ENCODE results near the gene CYBC1. TPM values are rescaled to one million over a fixed set of nuclear protein-coding genes. Genes with fewer than 3 reads are reported as not detected.

The CYBC1 gene
- total and polyA plus RNA-seq, 2 of the 4 experiments (the other 2 are of a cell fraction), result 75.1 to 76.7 TPM

- no peak overlapping the region for H3K23ac ChIP-seq (ENCODE audit: low read depth, low read length)
- H2BK20ac ChIP-seq (ENCODE audit: low read depth, low read length), result no peak overlapping the region
- no peak for ATAC-seq (ENCODE audit: low read depth)
- no peak overlapping the region for H3K14ac ChIP-seq (replicated peaks; ENCODE audit: low read depth, low read length)
- ChIA-PET CTCF (no interaction called here), POLR2A (ENCODE audit: unreplicated experiment) (no interaction called here)
- H3K4ac ChIP-seq (ENCODE audit: low read depth, low read length), result no peak overlapping the region
- no peak overlapping the region for H2BK5ac ChIP-seq (ENCODE audit: low read depth, low read length, poor library complexity, severe bottlenecking)
- no peak overlapping the region for H3K18ac ChIP-seq (ENCODE audit: low read depth, low read length)
- H3K79me1 ChIP-seq (ENCODE audit: low read depth in 1 of 2, low read length in 2 of 2), result no peaks in the 10 kb centered on the region
- H4K8ac ChIP-seq (ENCODE audit: low read depth in 2 of 2, low read length in 2 of 2), result no peak overlapping the region
- H3K9me1 ChIP-seq (ENCODE audit: insufficient read depth, low read length), result no peaks in the 10 kb centered on the region
- in situ Hi-C loops (cut with MboI; ENCODE audit: low sequenced_read_pairs), result no loop called here
- H2BK15ac ChIP-seq (ENCODE audit: low read depth, low read length), result no peak overlapping the region
- H2AK9ac ChIP-seq (replicated peaks; ENCODE audit: low read depth, low read length, poor library complexity), result no peak overlapping the region
- no peak overlapping the region for H3K56ac ChIP-seq (ENCODE audit: extremely low read depth, insufficient read depth, low read length)
- TF ChIP-seq POLR2A (IDR thresholded peaks at IDR 0.05; ENCODE audit: low read depth, low read length) (no peak), USF2 (IDR thresholded peaks at IDR 0.05; ENCODE audit: low read depth, low read length) (no peak), RAD21 (IDR thresholded peaks at IDR 0.05; ENCODE audit: low read length) (no peak), ELK1 (IDR thresholded peaks at IDR 0.05; ENCODE audit: borderline replicate concordance, low read depth, low read length) (no peak)
- H2AK5ac ChIP-seq (ENCODE audit: low read depth, low read length), result no peak overlapping the region
- no peak overlapping the region for H4K91ac ChIP-seq (ENCODE audit: insufficient read depth, low read depth, low read length)
- H3K36me3 ChIP-seq (ENCODE audit: control insufficient read depth, insufficient read depth, low read length), result peaks cover 60% of the 10 kb centered on the region
- H3K27ac ChIP-seq (ENCODE audit: insufficient read depth, low read length), result no peak overlapping the region
- intact Hi-C loops (cut with micrococcal nuclease), result no loop called here
- no peaks in the 10 kb centered on the region for H4K20me1 ChIP-seq (ENCODE audit: insufficient read depth, low read length)
- no peaks in the 10 kb centered on the region for H3K9me3 ChIP-seq (ENCODE audit: control insufficient read depth, insufficient read depth, low read length)
- H3K4me2 ChIP-seq (ENCODE audit: low read depth, low read length), result no peak overlapping the region
- DNase-seq, result no peak
- H4K5ac ChIP-seq (ENCODE audit: low read depth, low read length), result no peak overlapping the region
- H3K4me3 ChIP-seq (ENCODE audit: insufficient read depth, low read depth, low read length), result no peak overlapping the region
- H2AFZ ChIP-seq (replicated peaks; ENCODE audit: low read length, poor library complexity), result no peak overlapping the region
- no peak overlapping the region for H3K9ac ChIP-seq (ENCODE audit: low read depth, low read length)
- WGBS, 2 experiments (ENCODE audit: extremely low coverage in 2 of 2, insufficient read length in 1 of 2), result 100% methylated on average over 3 of the region's 8 CpGs; no CpG with 5 or more reads in 1 of the 2 experiments
- no peaks in the 10 kb centered on the region for H3K4me1 ChIP-seq (ENCODE audit: control insufficient read depth, insufficient read depth, low read length)
- no peak overlapping the region for H2BK120ac ChIP-seq (ENCODE audit: low read depth, low read length)
- BruUV-seq (replicated peaks), result no TSS peak
- dilution Hi-C loops (cut with HindIII; ENCODE audit: low sequenced_read_pairs, unreplicated experiment), result no loop called here
- H3K27me3 ChIP-seq (ENCODE audit: control insufficient read depth, insufficient read depth, low read length), result no peaks in the 10 kb centered on the region
Measured at GRCh38 chr17:82477934-82478333, 27.4 kb upstream of the CYBC1 start.

Measured in IMR-90 (cell line).